SKM-1 treated with dmso at 0.1 percent for 144 hours (cell line): Measurements from ENCODE around the gene ACTL10.
"Not testable (repeated sequence)": the region's sequence is repeated elsewhere in the genome, so short reads cannot be mapped to it uniquely, and the experiment has no call there.

Experiments
- DNase-seq: peaks from one replicate; lab custom pipeline; 2025; ENCODE audit not compliant: unreplicated experiment; lab: John Stamatoyannopoulos, UW

Gene ACTL10

GRCh38 chr20:33693741-33694638 lies 27.2 kb downstream of the ACTL10 start:
- no peak for DNase-seq

- DNase-seq = no peak
Observed at GRCh38 chr20:33694639-33695012, 27.9 kb downstream of the ACTL10 start.

- no peak for DNase-seq
Observed at GRCh38 chr20:33696448-33696847, 29.7 kb downstream of the ACTL10 start.

GRCh38 chr20:33697129-33697528 lies 30.4 kb downstream of the ACTL10 start:
- DNase-seq = no peak

DNA sequence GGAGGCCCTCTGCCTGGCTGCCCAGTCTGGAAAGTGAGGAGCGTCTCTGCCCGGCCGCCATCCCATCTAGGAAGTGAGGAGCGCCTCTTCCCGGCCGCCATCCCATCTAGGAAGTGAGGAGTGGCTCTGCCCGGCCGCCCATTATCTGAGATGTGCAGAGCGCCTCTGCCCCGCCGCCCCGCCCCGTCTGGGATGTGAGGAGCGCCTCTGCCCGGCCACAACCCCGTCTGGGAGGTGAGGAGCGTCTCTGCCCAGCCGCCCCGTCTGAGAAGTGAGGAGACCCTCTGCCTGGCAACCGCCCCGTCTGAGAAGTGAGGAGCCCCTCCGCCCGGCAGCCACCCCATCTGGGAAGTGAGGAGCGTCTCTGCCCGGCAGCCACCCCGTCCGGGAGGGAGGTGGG lies 32.2 kb downstream of the ACTL10 start:
- not testable (repeated sequence) for DNase-seq

DNA sequence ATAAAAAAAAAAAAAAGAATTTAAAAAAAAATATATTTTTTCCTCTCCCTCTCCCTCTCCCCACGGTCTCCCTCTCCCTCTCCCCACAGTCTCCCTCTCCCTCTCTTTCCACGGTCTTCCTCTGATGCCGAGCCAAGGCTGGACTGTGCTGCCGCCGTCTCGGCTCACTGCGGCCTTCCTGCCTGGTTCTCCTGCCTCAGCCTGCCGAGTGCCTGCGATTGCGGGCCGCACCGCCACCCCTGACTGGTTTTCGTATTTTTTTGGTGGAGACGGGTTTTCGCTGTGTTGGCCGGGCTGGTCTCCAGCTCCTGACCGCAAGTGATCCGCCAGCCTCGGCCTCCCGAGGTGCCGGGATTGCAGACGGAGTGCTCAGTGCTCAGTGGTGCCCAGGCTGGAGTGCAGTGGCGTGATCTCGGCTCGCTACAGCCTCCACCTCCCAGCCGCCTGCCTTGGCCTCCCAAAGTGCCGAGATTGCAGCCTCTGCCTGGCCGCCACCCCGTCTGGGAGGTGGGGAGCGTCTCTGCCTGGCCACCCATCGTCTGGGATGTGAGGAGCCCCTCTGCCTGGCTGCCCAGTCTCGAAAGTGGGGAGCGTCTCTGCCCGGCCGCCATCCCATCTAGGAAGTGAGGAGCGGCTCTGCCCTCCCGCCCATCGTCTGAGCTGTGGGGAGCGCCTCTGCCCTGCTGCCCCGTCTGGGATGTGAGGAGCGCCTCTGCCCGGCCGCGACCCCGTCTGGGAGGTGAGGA lies 34.1 kb downstream of the ACTL10 start:
- DNase-seq = not testable (repeated sequence)

DNA sequence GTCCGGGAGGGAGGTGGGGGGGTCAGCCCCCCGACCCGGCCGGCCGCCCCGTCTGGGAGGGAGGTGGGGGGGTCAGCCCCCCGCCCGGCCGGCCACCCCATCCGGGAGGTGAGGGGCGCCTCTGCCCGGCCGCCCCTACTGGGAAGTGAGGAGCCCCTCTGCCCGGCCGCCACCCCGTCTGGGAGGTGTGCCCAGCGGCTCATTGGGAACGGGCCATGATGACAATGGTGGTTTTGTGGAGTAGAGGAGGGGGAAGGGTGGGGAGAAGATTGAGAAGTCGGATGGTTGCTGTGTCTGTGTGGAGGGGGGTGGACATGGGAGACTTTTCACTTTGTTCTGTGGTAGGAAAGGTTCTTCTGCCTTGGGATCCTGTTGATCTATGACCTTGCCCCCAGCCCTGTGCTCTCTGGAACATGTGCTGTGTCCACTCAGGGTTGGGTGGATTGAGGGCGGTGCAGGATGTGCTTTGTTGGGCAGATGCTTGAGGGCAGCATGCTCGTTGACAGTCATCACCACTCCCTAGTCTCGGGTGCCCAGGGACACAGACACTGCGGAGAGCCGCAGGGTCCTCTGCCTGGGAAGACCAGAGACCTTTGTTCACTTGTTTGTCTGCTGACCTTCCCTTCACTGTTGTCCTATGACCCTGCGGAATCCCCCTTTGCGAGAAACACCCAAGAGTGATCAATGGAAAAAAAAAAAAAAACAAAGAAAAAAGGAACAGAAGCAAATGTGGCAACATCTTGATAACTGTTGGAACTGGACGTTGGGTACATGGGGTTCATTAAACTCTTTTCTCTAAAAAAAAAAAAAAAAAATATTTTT lies 35.1 kb downstream of the ACTL10 start:
- no peak for DNase-seq

GRCh38 chr20:33702861-33703260 lies 36.1 kb downstream of the ACTL10 start:
- no peak for DNase-seq

DNA sequence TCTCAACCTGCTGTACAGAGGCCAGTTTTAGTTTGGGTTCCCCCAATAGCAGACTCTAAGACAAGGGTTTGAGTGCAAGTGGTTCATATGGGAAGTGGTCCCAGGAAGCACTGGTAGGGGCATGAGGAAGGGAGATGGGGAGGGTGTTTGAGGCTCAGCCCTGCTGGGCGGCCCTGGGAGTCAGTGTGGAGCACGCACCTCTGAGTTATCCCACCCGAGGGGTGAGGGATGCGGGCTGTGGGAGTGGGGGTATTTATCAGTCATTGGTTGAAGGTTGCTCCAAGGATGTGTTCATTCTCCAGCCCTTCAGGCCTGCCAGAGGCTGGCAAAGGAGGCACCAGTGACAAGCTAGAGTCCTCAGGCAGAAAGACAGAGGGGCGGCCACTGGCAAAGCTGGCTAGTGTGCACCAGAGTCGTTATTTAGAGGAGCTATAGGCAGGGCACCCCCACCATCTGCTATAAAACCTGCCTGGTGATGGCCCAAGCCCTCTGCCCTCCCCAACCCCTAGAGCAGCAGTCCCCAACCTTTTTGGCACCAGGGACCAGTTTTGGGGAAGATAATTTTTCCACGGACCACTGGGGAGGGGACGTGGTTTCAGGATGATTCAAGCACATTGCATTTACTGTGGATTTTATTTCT lies 36.9 kb downstream of the ACTL10 start:
- DNase-seq = no peak

DNA sequence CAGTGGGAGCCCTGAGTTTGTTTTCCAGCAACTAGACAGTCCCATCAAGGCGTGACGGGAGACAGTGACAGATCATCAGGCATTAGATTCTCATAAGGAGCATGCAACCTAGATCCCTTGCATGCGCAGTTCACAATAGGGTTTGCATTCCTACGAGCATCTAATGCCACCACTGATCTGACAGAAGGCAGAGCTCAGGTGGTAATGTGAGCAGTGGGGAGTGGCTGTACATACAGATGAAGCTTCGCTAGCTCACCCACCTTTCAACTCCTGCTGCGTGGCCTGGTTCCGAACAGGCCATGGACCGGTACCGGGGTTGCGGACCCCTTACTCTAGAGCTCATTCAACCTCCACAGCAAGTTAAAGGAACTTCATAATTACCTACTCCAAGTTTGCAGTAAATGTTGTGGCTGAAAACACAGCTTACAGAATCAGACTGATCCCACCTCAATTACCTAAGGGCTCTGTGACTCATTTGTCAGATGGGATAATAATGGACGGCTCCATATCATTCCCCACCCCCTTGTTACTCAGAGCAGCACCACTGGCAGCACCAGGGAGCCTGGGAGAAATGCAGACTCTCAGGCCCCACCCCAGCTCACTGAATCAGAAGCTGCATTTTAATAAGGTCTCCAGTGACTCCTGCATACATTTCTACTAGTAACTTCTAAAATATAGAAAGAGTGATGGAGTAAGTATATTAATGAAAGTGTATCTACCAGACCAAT lies 37.6 kb downstream of the ACTL10 start:
- no peak for DNase-seq

- no peak for DNase-seq
Observed at GRCh38 chr20:33707668-33708067, 40.9 kb downstream of the ACTL10 start.

GRCh38 chr20:33709398-33709797 lies 42.7 kb downstream of the ACTL10 start:
- DNase-seq = no peak

GRCh38 chr20:33709905-33710541 lies 43.3 kb downstream of the ACTL10 start:
- DNase-seq = no peak

GRCh38 chr20:33710681-33711445 lies 44.1 kb downstream of the ACTL10 start:
- no peak for DNase-seq

GRCh38 chr20:33711446-33711738 lies 44.6 kb downstream of the ACTL10 start:
- no peak for DNase-seq

- no peak for DNase-seq
Observed at GRCh38 chr20:33713865-33714367, 47.2 kb downstream of the ACTL10 start.

GRCh38 chr20:33716498-33716897 lies 49.8 kb downstream of the ACTL10 start:
- DNase-seq = no peak
